ENCODE results near the gene MLEC.

MLEC gene

DNA sequence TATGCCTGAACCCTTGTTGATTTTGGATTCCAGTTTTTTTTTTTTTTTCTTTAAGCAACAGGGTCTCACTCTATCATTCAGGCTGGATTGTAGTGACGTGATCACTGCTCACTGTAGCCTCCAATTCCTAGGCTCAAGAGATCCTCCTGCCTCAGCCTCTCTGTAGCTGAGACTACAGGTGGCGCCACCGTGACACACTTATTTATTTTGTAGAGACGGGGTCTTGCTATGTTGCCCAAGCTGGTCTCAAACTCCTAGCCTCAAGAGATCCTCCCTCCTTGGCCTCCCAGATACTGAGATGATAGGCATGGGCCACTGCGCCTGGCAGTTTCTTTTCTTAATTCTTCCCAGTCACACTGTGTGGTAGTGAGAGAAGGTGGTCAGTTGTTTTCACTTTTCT, 63.9 kb downstream of the MLEC start:
- no peak for DNase-seq

DNA sequence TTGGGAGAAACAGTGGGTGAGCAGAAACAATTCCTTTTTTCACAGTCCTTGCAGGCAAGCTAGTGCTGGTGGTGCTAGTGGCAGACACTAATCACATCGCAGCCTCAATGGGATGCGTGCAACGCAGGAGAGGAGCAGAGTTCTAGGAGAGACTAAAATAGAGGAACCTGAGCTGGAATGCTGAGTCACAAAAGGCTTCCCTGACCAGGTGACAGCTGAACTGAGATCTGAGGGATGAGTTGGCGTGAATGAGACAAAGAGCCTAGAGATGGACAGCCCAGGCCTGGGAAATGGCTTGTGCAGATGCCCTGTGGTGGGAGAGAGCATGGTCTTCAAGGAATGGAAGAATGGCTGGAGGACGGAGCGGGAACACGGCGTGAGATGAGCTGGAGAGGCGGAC, 64.4 kb downstream of the MLEC start:
- DNase-seq, result no peak

All from right hindlimb (tissue), 1 donor.